ENCODE data around the gene CASS4. TPM values are rescaled to one million over a fixed set of nuclear protein-coding genes. Genes with fewer than 3 reads are reported as not detected.

CASS4 gene
- total RNA-seq, 1 donor from 2014 or later = 0.10 TPM

- H3K4me1 Mint-ChIP-seq (ENCODE audit: low read depth) = peaks cover 12% of the 10 kb centered on the region
- H3K4me3 Mint-ChIP-seq (ENCODE audit: unreplicated experiment) = no peak overlapping the region
- H3K27me3 Mint-ChIP-seq (ENCODE audit: low read depth) = no peaks in the 10 kb centered on the region
- H3K9me3 Mint-ChIP-seq (ENCODE audit: low read depth) = no peaks in the 10 kb centered on the region
- H3K27ac Mint-ChIP-seq (ENCODE audit: unreplicated experiment) = no peak overlapping the region
- H3K36me3 Mint-ChIP-seq (ENCODE audit: low read depth) = peaks cover 2% of the 10 kb centered on the region
- no peak for DNase-seq (ENCODE audit: low spot score)
- TF ChIP-seq CTCF (IDR thresholded peaks at IDR 0.05) = peak; percentile 22
These were observed 20.4 kb upstream of the CASS4 start for GRCh38 chr20:56391596-56392131.

GRCh38 chr20:56392132-56392880 lies 19.8 kb upstream of the CASS4 start, which contains the start of the genes AURKA and CSTF1:
TSS of gene AURKA (minus strand) at chr20:56392215. CDS start at chr20:56388197, 4,018 bp downstream.
TSS of gene CSTF1 (plus strand) at chr20:56392645. CDS start at chr20:56395553, 2,908 bp downstream.
- H3K27me3 Mint-ChIP-seq (ENCODE audit: low read depth) = no peaks in the 10 kb centered on the region
- H3K36me3 Mint-ChIP-seq (ENCODE audit: low read depth) = peaks cover 5% of the 10 kb centered on the region
- peak; percentile 100 for DNase-seq (ENCODE audit: low spot score)
- peak within 1 kb of the TSS; percentile 58 for H3K27ac Mint-ChIP-seq (ENCODE audit: unreplicated experiment)
- no peak for TF ChIP-seq CTCF (IDR thresholded peaks at IDR 0.05)
- H3K4me3 Mint-ChIP-seq (ENCODE audit: unreplicated experiment) = no peak within 1 kb of the TSS
- H3K9me3 Mint-ChIP-seq (ENCODE audit: low read depth) = no peaks in the 10 kb centered on the region
- peaks cover 12% of the 10 kb centered on the region for H3K4me1 Mint-ChIP-seq (ENCODE audit: low read depth)

GRCh38 chr20:56392881-56393482 lies 19.1 kb upstream of the CASS4 start:
- DNase-seq (ENCODE audit: low spot score) = no peak
- H3K27me3 Mint-ChIP-seq (ENCODE audit: low read depth) = no peaks in the 10 kb centered on the region
- TF ChIP-seq CTCF (IDR thresholded peaks at IDR 0.05) = no peak
- no peak overlapping the region for H3K4me3 Mint-ChIP-seq (ENCODE audit: unreplicated experiment)
- peaks cover 8% of the 10 kb centered on the region for H3K36me3 Mint-ChIP-seq (ENCODE audit: low read depth)
- H3K4me1 Mint-ChIP-seq (ENCODE audit: low read depth) = peaks cover 12% of the 10 kb centered on the region
- no peaks in the 10 kb centered on the region for H3K9me3 Mint-ChIP-seq (ENCODE audit: low read depth)
- peak overlapping the region; percentile 58 for H3K27ac Mint-ChIP-seq (ENCODE audit: unreplicated experiment)

- H3K27me3 Mint-ChIP-seq (ENCODE audit: low read depth) = no peaks in the 10 kb centered on the region
- peaks cover 12% of the 10 kb centered on the region for H3K4me1 Mint-ChIP-seq (ENCODE audit: low read depth)
- no peak overlapping the region for H3K4me3 Mint-ChIP-seq (ENCODE audit: unreplicated experiment)
- no peak for TF ChIP-seq CTCF (IDR thresholded peaks at IDR 0.05)
- no peak for DNase-seq (ENCODE audit: low spot score)
- peak overlapping the region; percentile 45 for H3K27ac Mint-ChIP-seq (ENCODE audit: unreplicated experiment)
- H3K9me3 Mint-ChIP-seq (ENCODE audit: low read depth) = no peaks in the 10 kb centered on the region
- peaks cover 8% of the 10 kb centered on the region for H3K36me3 Mint-ChIP-seq (ENCODE audit: low read depth)
These were observed 18.4 kb upstream of the CASS4 start for GRCh38 chr20:56393653-56394052.

GRCh38 chr20:56395166-56395565 lies 16.9 kb upstream of the CASS4 start:
- Mint-ChIP-seq H3K27ac (ENCODE audit: unreplicated experiment) (no peak overlapping the region), H3K9me3 (ENCODE audit: low read depth) (no peaks in the 10 kb centered on the region), H3K4me3 (ENCODE audit: unreplicated experiment) (no peak overlapping the region), H3K27me3 (ENCODE audit: low read depth) (no peaks in the 10 kb centered on the region), H3K36me3 (ENCODE audit: low read depth) (peaks cover 11% of the 10 kb centered on the region), H3K4me1 (ENCODE audit: low read depth) (peaks cover 7% of the 10 kb centered on the region)
- TF ChIP-seq CTCF (IDR thresholded peaks at IDR 0.05) = no peak
- no peak for DNase-seq (ENCODE audit: low spot score)
